Kidney (tissue), 14 donors: ENCODE results near the gene OGFR. TPM values are rescaled to one million over a fixed set of nuclear protein-coding genes. Genes with fewer than 3 reads are reported as not detected.

Experiments used
- DNase-seq, 5 donors: peaks; one replicate each; pipeline ENCODE4 v3.0.0-alpha.2; 2013 to 2020
- FAIRE-seq: peaks from 2 replicates; lab custom pipeline; 2012; peaks lifted over from hg19 to GRCh38; lab: Jason Lieb, UNC
- H3K27ac ChIP-seq, 2 donors: one replicate each; pipeline ENCODE4 v1.7.0; 2013; ENCODE audit warnings: low read depth in 2 of 2, low read length in 2 of 2, inconsistent platforms in 1 of 2
- H3K27me3 ChIP-seq: one replicate; pipeline ENCODE4 v1.7.1; 2013; ENCODE audit warnings: low read length, inconsistent platforms; ENCODE audit not compliant: control insufficient read depth, insufficient read depth
- H3K36me3 ChIP-seq, 3 donors: one replicate each; pipeline versions ENCODE4 v1.7.0 to v1.7.1; 2013; ENCODE audit warnings: low read length in 3 of 3, control low read depth in 1 of 3, inconsistent platforms in 1 of 3; ENCODE audit not compliant: insufficient read depth in 3 of 3, control insufficient read depth in 2 of 3
- H3K4me1 ChIP-seq, 3 donors: one replicate each; pipeline versions ENCODE4 v1.7.0 to v1.7.1; 2013; ENCODE audit warnings: low read length in 3 of 3, inconsistent platforms in 1 of 3, low read depth in 1 of 3; ENCODE audit not compliant: control insufficient read depth in 2 of 3, insufficient read depth in 2 of 3
- H3K4me3 ChIP-seq, 3 donors: one replicate each; pipeline versions ENCODE4 v1.7.0 to v1.8.1; 2013; ENCODE audit warnings: low read length in 3 of 3, control low read depth in 1 of 3, inconsistent platforms in 1 of 3
- H3K9ac ChIP-seq, 3 donors: one replicate each; pipeline versions ENCODE4 v1.7.0 to v1.7.1; 2013; ENCODE audit warnings: low read length in 3 of 3, control low read depth in 1 of 3, inconsistent platforms in 1 of 3
- H3K9me3 ChIP-seq, 3 donors: one replicate each; pipeline versions ENCODE4 v1.7.0 to v1.7.1; 2013; ENCODE audit warnings: low read length in 3 of 3, control low read depth in 1 of 3, inconsistent platforms in 1 of 3; ENCODE audit not compliant: control insufficient read depth in 2 of 3, insufficient read depth in 1 of 3
- CTCF ChIP-seq: IDR thresholded peaks from 3 replicates; pipeline ENCODE4 v1.5.1; 2012; ENCODE audit warnings: mild to moderate bottlenecking, moderate library complexity, borderline replicate concordance; ENCODE audit not compliant: insufficient read depth; ENCODE audit errors: extremely low read depth
- intact Hi-C: fragments of 100-400 bp; cut with DNase I; formaldehyde crosslinking; loops from one replicate; pipeline ENCODE4 v1.11.1; 2022
- polyA plus RNA-seq: library from polyadenylated mRNA; stranded (reverse); fragments of 350-450 nt; fragmentation: Illumina TruSeq; extraction: RNeasy Lipid Tissue Mini Kit (QIAGEN cat#74804); gene quantifications from one replicate; pipeline ENCODE4 v1.2.3, GENCODE V29; 2014; ENCODE audit warnings: low read depth, low replicate concordance; ENCODE audit not compliant: insufficient read depth
- total RNA-seq: library from RNA; stranded (reverse); fragmentation: NEBNext Ultra II Directional; extraction: Animal tissue kit (Norgen Biotek cat#: 25700); gene quantifications from one replicate; pipeline ENCODE4 v1.2.1, GENCODE V29; 2021
- donor health status: control.
- donor health status: control.
- donor health status: control.
- donor health status: control.
- donor health status: control.
- donor health status: DM: yes; HTN: yes; CAD: no.
- donor health status: Normal renal cell carcinoma (clear cell type).

Gene OGFR
- total and polyA plus RNA-seq, 2 donors from 2014 or later, result 33.7 to 46.8 TPM

GRCh38 chr20:62820208-62820961 is 15.8 kb downstream of the OGFR start:
- Histone ChIP-seq H3K9me3 (no peaks in the 10 kb centered on the region), H3K27me3 (peaks cover 4% of the 10 kb centered on the region), H3K4me1 (peaks cover 0 to 18% (median 0%) of the 10 kb centered on the region in 3 donors), H3K4me3 (no peak overlapping the region), H3K36me3 (no peaks in the 10 kb centered on the region), H3K9ac (no peak overlapping the region), H3K27ac (no peak overlapping the region)
- FAIRE-seq (no peak), DNase-seq (no peak)
- intact Hi-C loops, result no loop called here
- TF ChIP-seq CTCF, result no peak

GRCh38 chr20:62820962-62821725 is 16.5 kb downstream of the OGFR start:
- no peak for TF ChIP-seq CTCF
- peaks cover 0 to 16% (median 0%) of the 10 kb centered on the region in 3 donors for H3K4me1 ChIP-seq
- no peak overlapping the region for H3K9ac ChIP-seq
- H3K27me3 ChIP-seq, result no peaks in the 10 kb centered on the region
- H3K27ac ChIP-seq, result no peak overlapping the region
- H3K4me3 ChIP-seq, result no peak overlapping the region
- no peaks in the 10 kb centered on the region for H3K36me3 ChIP-seq
- no peak for FAIRE-seq
- no peak for DNase-seq
- no peaks in the 10 kb centered on the region for H3K9me3 ChIP-seq
- intact Hi-C loops, result no loop called here

- Histone ChIP-seq H3K4me3 (no peak overlapping the region), H3K27me3 (no peaks in the 10 kb centered on the region), H3K9me3 (no peaks in the 10 kb centered on the region), H3K27ac (no peak overlapping the region), H3K4me1 (peaks cover 0 to 12% (median 0%) of the 10 kb centered on the region in 3 donors), H3K36me3 (no peaks in the 10 kb centered on the region), H3K9ac (no peak overlapping the region)
- intact Hi-C loops, result no loop called here
- no peak for FAIRE-seq
- no peak for DNase-seq
- TF ChIP-seq CTCF, result no peak
Observed at GRCh38 chr20:62821726-62822210, 17.1 kb downstream of the OGFR start.
